ENCODE measurements around the gene NRXN3.

Gene NRXN3

GRCh38 chr14:79044894-79045624 lies 874.9 kb downstream of the NRXN3 start:
- peaks cover 0 to 2% (median 0%) of the 10 kb centered on the region in 5 donors for H3K27me3 ChIP-seq (ENCODE audit: control insufficient read depth in 5 of 5, insufficient read depth in 4 of 5, low read length in 5 of 5)
- no peaks in the 10 kb centered on the region for H3K36me3 ChIP-seq (ENCODE audit: control insufficient read depth in 5 of 5, insufficient read depth in 5 of 5, low read length in 5 of 5)
- no peaks in the 10 kb centered on the region for H3K4me1 ChIP-seq (ENCODE audit: control insufficient read depth in 5 of 5, insufficient read depth in 5 of 5, low read length in 5 of 5)
- no peak overlapping the region for H3K27ac ChIP-seq (ENCODE audit: low read depth, low read length)
- H3K4me3 ChIP-seq (ENCODE audit: low read depth in 1 of 5, low read length in 5 of 5) = no peak overlapping the region
- H3K9ac ChIP-seq (ENCODE audit: low read length in 5 of 5) = no peak overlapping the region
- peaks cover 0 to 2% (median 0%) of the 10 kb centered on the region in 5 donors for H3K9me3 ChIP-seq (ENCODE audit: control insufficient read depth in 5 of 5, low read length in 5 of 5)

- no peak overlapping the region for H3K4me3 ChIP-seq (ENCODE audit: low read depth in 1 of 5, low read length in 5 of 5)
- H3K36me3 ChIP-seq (ENCODE audit: control insufficient read depth in 5 of 5, insufficient read depth in 5 of 5, low read length in 5 of 5) = no peaks in the 10 kb centered on the region
- H3K4me1 ChIP-seq (ENCODE audit: control insufficient read depth in 5 of 5, insufficient read depth in 5 of 5, low read length in 5 of 5) = no peaks in the 10 kb centered on the region
- H3K27me3 ChIP-seq (ENCODE audit: control insufficient read depth in 5 of 5, insufficient read depth in 4 of 5, low read length in 5 of 5) = no peaks in the 10 kb centered on the region
- H3K9ac ChIP-seq (ENCODE audit: low read length in 5 of 5) = no peak overlapping the region
- no peak overlapping the region for H3K27ac ChIP-seq (ENCODE audit: low read depth, low read length)
- no peaks in the 10 kb centered on the region for H3K9me3 ChIP-seq (ENCODE audit: control insufficient read depth in 5 of 5, low read length in 5 of 5)
Measured at GRCh38 chr14:79050787-79051727, 880.9 kb downstream of the NRXN3 start.

- Histone ChIP-seq H3K4me3 (ENCODE audit: low read depth in 1 of 5, low read length in 5 of 5) (no peak overlapping the region), H3K27me3 (ENCODE audit: control insufficient read depth in 5 of 5, insufficient read depth in 4 of 5, low read length in 5 of 5) (no peaks in the 10 kb centered on the region), H3K9me3 (ENCODE audit: control insufficient read depth in 5 of 5, low read length in 5 of 5) (no peaks in the 10 kb centered on the region), H3K36me3 (ENCODE audit: control insufficient read depth in 5 of 5, insufficient read depth in 5 of 5, low read length in 5 of 5) (no peaks in the 10 kb centered on the region), H3K4me1 (ENCODE audit: control insufficient read depth in 5 of 5, insufficient read depth in 5 of 5, low read length in 5 of 5) (no peaks in the 10 kb centered on the region), H3K9ac (ENCODE audit: low read length in 5 of 5) (no peak overlapping the region), H3K27ac (ENCODE audit: low read depth, low read length) (no peak overlapping the region)
Measured at GRCh38 chr14:79051742-79052141, 881.6 kb downstream of the NRXN3 start.

GRCh38 chr14:79056879-79057278 lies 886.7 kb downstream of the NRXN3 start:
- Histone ChIP-seq H3K27me3 (ENCODE audit: control insufficient read depth in 5 of 5, insufficient read depth in 4 of 5, low read length in 5 of 5) (no peaks in the 10 kb centered on the region), H3K36me3 (ENCODE audit: control insufficient read depth in 5 of 5, insufficient read depth in 5 of 5, low read length in 5 of 5) (no peaks in the 10 kb centered on the region), H3K9me3 (ENCODE audit: control insufficient read depth in 5 of 5, low read length in 5 of 5) (no peaks in the 10 kb centered on the region), H3K4me3 (ENCODE audit: low read depth in 1 of 5, low read length in 5 of 5) (no peak overlapping the region), H3K27ac (ENCODE audit: low read depth, low read length) (no peak overlapping the region), H3K9ac (ENCODE audit: low read length in 5 of 5) (no peak overlapping the region), H3K4me1 (ENCODE audit: control insufficient read depth in 5 of 5, insufficient read depth in 5 of 5, low read length in 5 of 5) (no peaks in the 10 kb centered on the region)

GRCh38 chr14:79057333-79057732 lies 887.2 kb downstream of the NRXN3 start:
- H3K36me3 ChIP-seq (ENCODE audit: control insufficient read depth in 5 of 5, insufficient read depth in 5 of 5, low read length in 5 of 5) = no peaks in the 10 kb centered on the region
- no peaks in the 10 kb centered on the region for H3K9me3 ChIP-seq (ENCODE audit: control insufficient read depth in 5 of 5, low read length in 5 of 5)
- H3K9ac ChIP-seq (ENCODE audit: low read length in 5 of 5) = no peak overlapping the region
- no peak overlapping the region for H3K4me3 ChIP-seq (ENCODE audit: low read depth in 1 of 5, low read length in 5 of 5)
- no peaks in the 10 kb centered on the region for H3K4me1 ChIP-seq (ENCODE audit: control insufficient read depth in 5 of 5, insufficient read depth in 5 of 5, low read length in 5 of 5)
- H3K27me3 ChIP-seq (ENCODE audit: control insufficient read depth in 5 of 5, insufficient read depth in 4 of 5, low read length in 5 of 5) = no peaks in the 10 kb centered on the region
- no peak overlapping the region for H3K27ac ChIP-seq (ENCODE audit: low read depth, low read length)

- H3K9ac ChIP-seq (ENCODE audit: low read length in 5 of 5) = no peak overlapping the region
- no peak overlapping the region for H3K4me3 ChIP-seq (ENCODE audit: low read depth in 1 of 5, low read length in 5 of 5)
- no peak overlapping the region for H3K27ac ChIP-seq (ENCODE audit: low read depth, low read length)
- H3K27me3 ChIP-seq (ENCODE audit: control insufficient read depth in 5 of 5, insufficient read depth in 4 of 5, low read length in 5 of 5) = peaks cover 0 to 3% (median 0%) of the 10 kb centered on the region in 5 donors
- H3K36me3 ChIP-seq (ENCODE audit: control insufficient read depth in 5 of 5, insufficient read depth in 5 of 5, low read length in 5 of 5) = no peaks in the 10 kb centered on the region
- H3K4me1 ChIP-seq (ENCODE audit: control insufficient read depth in 5 of 5, insufficient read depth in 5 of 5, low read length in 5 of 5) = no peaks in the 10 kb centered on the region
- H3K9me3 ChIP-seq (ENCODE audit: control insufficient read depth in 5 of 5, low read length in 5 of 5) = peaks cover 0 to 2% (median 0%) of the 10 kb centered on the region in 5 donors
Measured at GRCh38 chr14:79062226-79062625, 892.1 kb downstream of the NRXN3 start.

- H3K27ac ChIP-seq (ENCODE audit: low read depth, low read length) = no peak overlapping the region
- no peak overlapping the region for H3K9ac ChIP-seq (ENCODE audit: low read length in 5 of 5)
- H3K27me3 ChIP-seq (ENCODE audit: control insufficient read depth in 5 of 5, insufficient read depth in 4 of 5, low read length in 5 of 5) = peaks cover 0 to 3% (median 0%) of the 10 kb centered on the region in 5 donors
- no peaks in the 10 kb centered on the region for H3K4me1 ChIP-seq (ENCODE audit: control insufficient read depth in 5 of 5, insufficient read depth in 5 of 5, low read length in 5 of 5)
- no peak overlapping the region for H3K4me3 ChIP-seq (ENCODE audit: low read depth in 1 of 5, low read length in 5 of 5)
- no peaks in the 10 kb centered on the region for H3K36me3 ChIP-seq (ENCODE audit: control insufficient read depth in 5 of 5, insufficient read depth in 5 of 5, low read length in 5 of 5)
- peaks cover 0 to 2% (median 0%) of the 10 kb centered on the region in 5 donors for H3K9me3 ChIP-seq (ENCODE audit: control insufficient read depth in 5 of 5, low read length in 5 of 5)
Measured at GRCh38 chr14:79064214-79064613, 894.0 kb downstream of the NRXN3 start.

- H3K27me3 ChIP-seq (ENCODE audit: control insufficient read depth in 5 of 5, insufficient read depth in 4 of 5, low read length in 5 of 5) = no peaks in the 10 kb centered on the region
- H3K36me3 ChIP-seq (ENCODE audit: control insufficient read depth in 5 of 5, insufficient read depth in 5 of 5, low read length in 5 of 5) = no peaks in the 10 kb centered on the region
- no peak overlapping the region for H3K9ac ChIP-seq (ENCODE audit: low read length in 5 of 5)
- H3K4me3 ChIP-seq (ENCODE audit: low read depth in 1 of 5, low read length in 5 of 5) = no peak overlapping the region
- H3K9me3 ChIP-seq (ENCODE audit: control insufficient read depth in 5 of 5, low read length in 5 of 5) = no peaks in the 10 kb centered on the region
- no peak overlapping the region for H3K27ac ChIP-seq (ENCODE audit: low read depth, low read length)
- no peaks in the 10 kb centered on the region for H3K4me1 ChIP-seq (ENCODE audit: control insufficient read depth in 5 of 5, insufficient read depth in 5 of 5, low read length in 5 of 5)
Measured at GRCh38 chr14:79074510-79074909, 904.3 kb downstream of the NRXN3 start.

- no peak overlapping the region for H3K27ac ChIP-seq (ENCODE audit: low read depth, low read length)
- no peak overlapping the region for H3K4me3 ChIP-seq (ENCODE audit: low read depth in 1 of 5, low read length in 5 of 5)
- H3K4me1 ChIP-seq (ENCODE audit: control insufficient read depth in 5 of 5, insufficient read depth in 5 of 5, low read length in 5 of 5) = no peaks in the 10 kb centered on the region
- no peaks in the 10 kb centered on the region for H3K36me3 ChIP-seq (ENCODE audit: control insufficient read depth in 5 of 5, insufficient read depth in 5 of 5, low read length in 5 of 5)
- H3K9ac ChIP-seq (ENCODE audit: low read length in 5 of 5) = no peak overlapping the region
- H3K9me3 ChIP-seq (ENCODE audit: control insufficient read depth in 5 of 5, low read length in 5 of 5) = no peaks in the 10 kb centered on the region
- H3K27me3 ChIP-seq (ENCODE audit: control insufficient read depth in 5 of 5, insufficient read depth in 4 of 5, low read length in 5 of 5) = no peaks in the 10 kb centered on the region
Measured at GRCh38 chr14:79076428-79076827, 906.3 kb downstream of the NRXN3 start.

GRCh38 chr14:79077096-79077495 lies 906.9 kb downstream of the NRXN3 start:
- H3K27me3 ChIP-seq (ENCODE audit: control insufficient read depth in 5 of 5, insufficient read depth in 4 of 5, low read length in 5 of 5) = no peaks in the 10 kb centered on the region
- H3K4me1 ChIP-seq (ENCODE audit: control insufficient read depth in 5 of 5, insufficient read depth in 5 of 5, low read length in 5 of 5) = no peaks in the 10 kb centered on the region
- H3K27ac ChIP-seq (ENCODE audit: low read depth, low read length) = no peak overlapping the region
- H3K36me3 ChIP-seq (ENCODE audit: control insufficient read depth in 5 of 5, insufficient read depth in 5 of 5, low read length in 5 of 5) = no peaks in the 10 kb centered on the region
- no peak overlapping the region for H3K9ac ChIP-seq (ENCODE audit: low read length in 5 of 5)
- no peak overlapping the region for H3K4me3 ChIP-seq (ENCODE audit: low read depth in 1 of 5, low read length in 5 of 5)
- H3K9me3 ChIP-seq (ENCODE audit: control insufficient read depth in 5 of 5, low read length in 5 of 5) = no peaks in the 10 kb centered on the region
